Nephron progenitor cell (in vitro differentiated cells): Measurements from ENCODE around the gene GRID2.

Experiments
- DNase-seq: peaks from one replicate; pipeline ENCODE4 v3.0.0; 2021
- H3K27ac Mint-ChIP-seq: 2 replicates; pipeline ENCODE4 v1.8.0; 2021; ENCODE audit warnings: mild to moderate bottlenecking, moderate library complexity, mixed read lengths
- H3K27me3 Mint-ChIP-seq: 2 replicates; pipeline ENCODE4 v1.8.0; 2021; ENCODE audit warnings: mild to moderate bottlenecking, low read depth, mixed read lengths; ENCODE audit not compliant: poor library complexity
- H3K36me3 Mint-ChIP-seq: 2 replicates; pipeline ENCODE4 v1.8.0; 2021; ENCODE audit warnings: low read depth, mixed read lengths
- H3K4me1 Mint-ChIP-seq: 2 replicates; pipeline ENCODE4 v1.8.0; 2021; ENCODE audit warnings: mixed read lengths
- H3K4me3 Mint-ChIP-seq: 2 replicates; pipeline ENCODE4 v1.8.0; 2021; ENCODE audit warnings: mild to moderate bottlenecking, moderate library complexity, mixed read lengths
- H3K9me3 Mint-ChIP-seq: 2 replicates; pipeline ENCODE4 v1.8.0; 2021; ENCODE audit warnings: mild to moderate bottlenecking, moderate library complexity, mixed read lengths
- TF ChIP-seq, protein P1 (sequence below): fragments of 200-600 bp; sonication (generic); IDR thresholded peaks from 2 replicates; pipeline ENCODE4 v1.5.0; 2021; ENCODE audit warnings: antibody characterized with exemption

GRID2 gene

GRCh38 chr4:92299152-92299551 is 4.6 kb upstream of the GRID2 start:
- peaks cover 30% of the 10 kb centered on the region for H3K27me3 Mint-ChIP-seq
- TF ChIP-seq, protein P1, sequence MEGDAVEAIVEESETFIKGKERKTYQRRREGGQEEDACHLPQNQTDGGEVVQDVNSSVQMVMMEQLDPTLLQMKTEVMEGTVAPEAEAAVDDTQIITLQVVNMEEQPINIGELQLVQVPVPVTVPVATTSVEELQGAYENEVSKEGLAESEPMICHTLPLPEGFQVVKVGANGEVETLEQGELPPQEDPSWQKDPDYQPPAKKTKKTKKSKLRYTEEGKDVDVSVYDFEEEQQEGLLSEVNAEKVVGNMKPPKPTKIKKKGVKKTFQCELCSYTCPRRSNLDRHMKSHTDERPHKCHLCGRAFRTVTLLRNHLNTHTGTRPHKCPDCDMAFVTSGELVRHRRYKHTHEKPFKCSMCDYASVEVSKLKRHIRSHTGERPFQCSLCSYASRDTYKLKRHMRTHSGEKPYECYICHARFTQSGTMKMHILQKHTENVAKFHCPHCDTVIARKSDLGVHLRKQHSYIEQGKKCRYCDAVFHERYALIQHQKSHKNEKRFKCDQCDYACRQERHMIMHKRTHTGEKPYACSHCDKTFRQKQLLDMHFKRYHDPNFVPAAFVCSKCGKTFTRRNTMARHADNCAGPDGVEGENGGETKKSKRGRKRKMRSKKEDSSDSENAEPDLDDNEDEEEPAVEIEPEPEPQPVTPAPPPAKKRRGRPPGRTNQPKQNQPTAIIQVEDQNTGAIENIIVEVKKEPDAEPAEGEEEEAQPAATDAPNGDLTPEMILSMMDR = no peak
- no peak overlapping the region for H3K4me3 Mint-ChIP-seq
- peaks cover 9% of the 10 kb centered on the region for H3K4me1 Mint-ChIP-seq
- no peak for DNase-seq
- H3K27ac Mint-ChIP-seq = no peak overlapping the region
- no peaks in the 10 kb centered on the region for H3K9me3 Mint-ChIP-seq
- no peaks in the 10 kb centered on the region for H3K36me3 Mint-ChIP-seq

DNA sequence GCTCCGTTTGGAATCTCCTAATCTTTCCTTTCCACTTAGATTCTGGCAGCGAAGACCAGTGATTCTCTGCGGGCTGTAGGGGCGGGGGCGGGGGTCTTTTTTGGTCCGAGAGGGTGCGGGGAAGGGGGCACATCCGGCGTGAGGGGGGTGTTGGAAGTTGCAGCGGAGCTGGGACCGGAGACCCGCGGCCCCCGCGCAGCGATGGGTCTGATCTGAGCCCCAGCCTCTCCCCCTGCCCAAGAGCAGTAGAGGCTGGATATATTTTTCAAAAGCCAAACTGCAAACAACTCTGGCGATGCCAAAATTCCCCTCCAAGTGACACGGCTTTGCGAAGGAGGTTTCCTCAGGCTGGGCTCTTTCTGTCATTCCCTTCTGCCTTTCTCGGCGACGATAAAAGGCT is 355 bp downstream of the GRID2 start:
- H3K27me3 Mint-ChIP-seq = peaks cover 57% of the 10 kb centered on the region

GRCh38 chr4:92304606-92305005 is 840 bp downstream of the GRID2 start:
- TF ChIP-seq, protein P1 = no peak
- Mint-ChIP-seq H3K27me3 (peaks cover 57% of the 10 kb centered on the region), H3K27ac (no peak overlapping the region), H3K4me3 (peak overlapping the region; percentile 88), H3K9me3 (no peaks in the 10 kb centered on the region), H3K4me1 (peaks cover 30% of the 10 kb centered on the region), H3K36me3 (no peaks in the 10 kb centered on the region)
- peak; percentile 30 for DNase-seq

More for the DNA sequence above, 355 bp downstream of the GRID2 start:
- Mint-ChIP-seq H3K4me3 (peak overlapping the region; percentile 88), H3K36me3 (no peaks in the 10 kb centered on the region), H3K27ac (no peak overlapping the region), H3K4me1 (peaks cover 30% of the 10 kb centered on the region), H3K9me3 (no peaks in the 10 kb centered on the region)
- TF ChIP-seq, protein P1 = no peak
- peak; percentile 13 for DNase-seq

DNA sequence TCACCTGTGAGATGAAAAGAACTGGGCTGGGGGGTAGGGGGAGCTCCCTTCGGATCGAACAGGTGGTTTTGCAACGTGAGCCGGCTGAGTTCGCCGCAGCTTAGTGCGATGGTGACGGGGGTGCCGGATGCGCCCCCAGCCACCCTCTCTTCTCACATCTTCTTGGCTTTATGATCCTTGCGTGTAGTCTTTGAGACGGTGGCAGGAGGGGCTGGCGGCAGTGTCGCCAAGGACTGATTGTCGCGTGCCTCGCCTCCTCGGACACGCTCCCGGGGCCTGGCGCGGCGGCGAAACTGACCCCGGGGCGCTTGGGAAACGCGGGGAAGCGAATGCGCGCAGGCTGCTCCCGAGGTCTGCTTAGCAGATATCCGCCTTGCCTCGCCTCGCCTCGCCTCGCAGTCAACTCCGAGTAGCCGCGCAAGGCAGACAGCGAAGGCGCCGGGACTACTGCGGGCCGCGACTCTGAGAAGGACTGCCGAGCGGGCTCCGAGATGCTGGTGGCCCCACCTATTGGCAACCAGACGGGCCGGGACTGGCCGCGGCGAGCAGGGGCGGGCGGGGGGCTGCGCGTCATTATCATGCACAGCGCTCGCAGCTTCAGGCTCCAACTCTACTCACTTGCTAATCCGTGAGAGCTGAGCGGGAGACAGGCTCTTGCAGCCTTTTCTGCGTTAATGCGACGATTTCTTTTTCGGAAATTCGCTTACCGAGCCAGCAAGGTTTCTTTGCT is 1.5 kb downstream of the GRID2 start:
- peaks cover 57% of the 10 kb centered on the region for H3K27me3 Mint-ChIP-seq
- H3K27ac Mint-ChIP-seq = no peak overlapping the region
- no peaks in the 10 kb centered on the region for H3K36me3 Mint-ChIP-seq
- H3K4me3 Mint-ChIP-seq = peak overlapping the region; percentile 88
- DNase-seq = peak; percentile 85
- TF ChIP-seq, protein P1 = no peak
- peaks cover 30% of the 10 kb centered on the region for H3K4me1 Mint-ChIP-seq
- H3K9me3 Mint-ChIP-seq = no peaks in the 10 kb centered on the region

DNA sequence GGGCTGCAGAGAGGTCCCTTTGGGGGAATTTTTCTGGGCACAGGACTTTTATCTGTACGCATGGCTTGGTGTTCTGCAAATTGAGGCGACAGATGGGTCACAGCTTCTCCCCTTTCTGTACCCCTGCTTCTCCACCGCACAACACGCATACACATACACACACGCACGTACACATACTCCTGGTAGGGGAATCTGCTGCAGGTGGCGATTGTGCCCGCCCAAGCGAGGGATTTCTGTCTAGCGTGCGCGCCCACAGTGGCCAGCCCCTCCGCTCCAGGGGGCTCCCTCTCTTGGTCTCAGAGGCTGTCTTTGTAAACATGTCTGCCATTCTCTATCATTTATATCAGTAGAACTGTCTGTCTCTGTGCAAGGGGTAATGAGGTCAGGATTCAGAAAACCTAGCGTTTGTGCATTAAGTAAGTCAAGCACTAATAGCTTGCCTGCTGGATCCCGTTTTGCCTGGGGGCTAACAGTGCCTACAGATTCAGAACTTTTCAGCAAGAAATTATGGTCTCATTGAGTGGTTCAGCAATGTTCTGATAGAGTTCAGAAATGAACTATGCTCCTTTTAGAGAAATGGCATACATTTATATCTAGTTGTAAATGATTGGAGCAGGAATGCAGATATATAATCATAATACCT is 2.2 kb downstream of the GRID2 start:
- TF ChIP-seq, protein P1 = no peak
- H3K36me3 Mint-ChIP-seq = no peaks in the 10 kb centered on the region
- DNase-seq = peak; percentile 49
- H3K4me3 Mint-ChIP-seq = peak overlapping the region; percentile 88
- peaks cover 30% of the 10 kb centered on the region for H3K4me1 Mint-ChIP-seq
- H3K27ac Mint-ChIP-seq = no peak overlapping the region
- peaks cover 57% of the 10 kb centered on the region for H3K27me3 Mint-ChIP-seq
- no peaks in the 10 kb centered on the region for H3K9me3 Mint-ChIP-seq
